NCI-H774 (cell line): Measurements from ENCODE around the gene LILRB3.
A peak's percentile ranks its signal among the peaks of the same experiment; 100 is the strongest.
"Not testable (repeated sequence)": the region's sequence is repeated elsewhere in the genome, so short reads cannot be mapped to it uniquely, and the experiment has no call there.

Source experiments
- DNase-seq: peaks from one replicate; lab custom pipeline; 2025; lab: John Stamatoyannopoulos, UW

Gene LILRB3

DNA sequence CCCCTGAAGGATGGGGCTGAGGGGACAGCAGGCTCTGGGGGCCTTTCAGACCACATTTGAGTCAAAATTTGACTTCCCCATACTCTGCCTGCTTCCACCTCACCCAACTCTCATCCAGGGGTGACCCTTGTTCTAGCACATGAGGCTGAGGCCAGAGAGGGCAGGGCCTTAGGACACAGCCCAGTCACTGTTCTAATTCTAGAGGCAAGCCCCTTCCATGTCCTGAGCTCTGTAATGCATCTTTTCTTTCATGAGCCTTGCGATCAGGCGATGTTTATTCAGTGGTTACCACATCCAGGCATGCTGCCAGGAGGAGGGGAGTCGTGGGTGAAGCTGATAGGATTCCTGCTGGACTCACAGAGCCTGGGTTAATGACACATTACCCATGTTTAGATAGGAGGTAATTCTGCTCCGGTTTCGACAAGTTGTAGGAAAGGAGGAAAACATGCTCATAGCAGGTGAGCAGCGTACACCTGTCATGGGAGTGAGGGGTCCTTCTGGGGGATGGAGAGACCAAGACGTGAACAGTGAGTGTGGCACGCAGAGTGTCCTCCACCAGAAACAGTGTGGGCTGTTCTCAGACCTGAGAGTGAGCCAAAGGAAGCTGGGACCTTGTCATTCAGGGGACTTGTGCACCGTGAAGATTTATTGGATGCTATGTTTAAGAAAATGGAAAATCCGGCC lies 12.9 kb downstream of the LILRB3 start:
- peak; percentile 85 for DNase-seq

DNA sequence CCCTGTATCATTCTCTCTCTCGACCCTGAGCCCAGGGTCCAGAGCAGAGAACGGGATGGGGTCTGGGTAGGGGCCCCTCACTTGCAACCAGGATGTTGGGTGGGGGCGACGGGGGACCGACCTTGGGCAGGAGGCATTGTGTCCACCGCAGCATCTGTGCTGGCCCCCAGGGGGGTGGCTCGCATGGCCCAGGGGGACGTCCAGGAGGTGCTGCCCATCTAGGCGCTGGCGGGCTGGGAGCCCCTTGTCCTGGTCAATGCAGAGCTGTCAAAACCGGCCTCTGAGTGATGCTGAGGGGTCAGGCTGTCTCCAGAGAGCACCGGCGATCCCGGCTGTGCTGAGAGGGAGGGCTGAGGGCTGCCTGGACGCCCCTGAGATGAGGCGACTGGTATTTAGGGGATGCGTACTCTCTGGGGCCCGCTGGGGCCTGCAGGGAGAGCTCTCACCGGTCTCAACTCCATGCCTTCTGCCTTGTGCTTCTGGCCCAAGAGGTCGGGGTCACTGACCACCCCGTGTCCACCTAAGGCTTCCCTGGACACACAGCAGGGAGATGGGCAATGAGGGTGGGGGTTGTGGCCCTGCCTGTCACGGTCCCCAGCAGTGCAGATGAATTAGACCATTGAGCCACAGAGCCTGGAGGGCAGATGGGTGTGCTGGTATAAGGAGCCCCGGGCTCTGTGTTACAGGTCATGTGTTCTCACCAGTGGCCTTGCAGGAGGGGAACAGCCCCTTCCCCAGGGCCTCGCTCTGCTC lies 13.6 kb downstream of the LILRB3 start:
- no peak for DNase-seq

DNA sequence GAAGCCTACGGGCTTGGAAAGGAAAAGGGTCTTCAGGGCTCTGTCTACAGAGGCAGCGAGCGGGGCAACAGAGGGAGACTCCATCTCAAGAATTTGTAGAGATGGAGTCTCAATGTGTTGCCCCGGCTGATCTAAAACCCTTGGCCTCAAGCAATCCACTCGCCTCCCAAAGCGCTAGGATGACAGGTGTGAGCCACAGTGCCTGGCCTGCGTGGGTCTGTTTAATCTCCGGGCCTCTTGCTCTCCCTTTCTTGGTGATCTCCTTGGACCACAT lies 14.1 kb downstream of the LILRB3 start:
- DNase-seq, result no peak

DNA sequence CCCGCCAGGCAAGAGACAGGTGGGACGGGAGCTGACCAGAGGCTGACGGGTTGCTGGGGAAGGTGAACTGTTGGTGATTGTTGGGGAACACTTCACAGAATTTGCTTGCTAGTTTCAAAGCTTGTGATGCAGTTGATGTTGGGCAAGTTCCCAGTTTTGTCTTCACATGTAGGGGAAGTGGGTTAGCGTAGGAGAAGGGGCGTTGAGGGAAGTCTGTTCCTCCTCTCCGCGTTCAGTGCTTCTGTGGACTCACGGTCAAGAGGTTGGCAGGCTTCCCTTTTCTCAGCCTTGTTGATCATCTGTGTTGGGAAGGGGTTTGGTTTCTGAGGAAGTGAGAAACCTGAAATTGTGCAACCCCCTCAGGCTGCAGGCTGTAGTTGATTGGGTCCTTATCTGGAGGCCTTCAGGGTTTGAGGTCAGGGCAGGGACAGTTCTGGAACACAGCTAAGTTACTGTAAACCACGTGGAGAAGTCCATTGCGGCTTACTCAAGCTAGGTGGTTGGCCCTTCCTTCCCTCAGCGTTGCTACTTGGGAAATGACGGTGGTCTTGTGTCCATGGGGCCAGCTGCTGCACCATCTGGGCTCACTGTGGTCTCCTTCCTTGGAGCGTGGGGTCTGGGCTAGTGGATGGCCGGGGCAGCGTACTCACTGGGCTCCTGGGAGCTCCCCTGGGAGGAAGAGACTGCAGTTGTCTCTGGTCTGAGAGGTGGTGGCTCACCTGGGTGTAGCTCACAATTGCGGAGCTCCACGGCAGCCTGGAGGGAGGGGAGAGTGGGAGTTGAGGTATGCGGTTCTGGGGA lies 14.6 kb downstream of the LILRB3 start:
- no peak for DNase-seq

DNA sequence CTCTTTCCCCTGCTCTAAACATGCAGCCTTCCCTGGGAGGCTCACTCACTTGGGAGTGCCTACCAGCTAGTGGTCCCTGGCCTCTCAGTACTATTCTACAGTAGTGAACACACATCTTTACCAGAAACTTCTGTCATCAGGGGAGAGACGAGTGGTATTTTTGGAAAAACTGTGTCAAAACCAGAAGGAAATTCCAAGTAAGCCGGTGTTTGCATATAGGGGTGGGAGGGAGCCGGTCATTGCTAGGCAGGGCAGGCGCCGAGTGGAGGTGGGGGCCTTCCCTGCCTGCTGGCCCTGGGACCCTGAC lies 15.2 kb downstream of the LILRB3 start:
- DNase-seq, result no peak

DNA sequence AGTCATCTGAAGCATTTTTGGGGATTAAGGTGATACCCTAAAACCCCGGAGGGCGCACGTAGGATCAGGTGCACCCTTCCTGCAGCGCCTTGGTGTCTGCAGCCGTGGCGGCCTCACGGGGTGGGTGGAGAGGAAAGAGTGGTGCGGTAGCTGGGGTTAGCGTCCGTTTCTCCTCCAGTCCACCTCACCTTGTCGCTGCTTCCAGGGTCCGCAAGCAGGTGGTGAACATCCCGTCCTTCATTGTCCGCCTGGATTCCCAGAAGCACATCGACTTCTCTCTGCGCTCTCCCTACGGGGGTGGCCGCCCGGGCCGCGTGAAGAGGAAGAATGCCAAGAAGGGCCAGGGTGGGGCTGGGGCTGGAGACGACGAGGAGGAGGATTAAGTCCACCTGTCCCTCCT lies 15.6 kb downstream of the LILRB3 start:
- not testable (repeated sequence) for DNase-seq

DNA sequence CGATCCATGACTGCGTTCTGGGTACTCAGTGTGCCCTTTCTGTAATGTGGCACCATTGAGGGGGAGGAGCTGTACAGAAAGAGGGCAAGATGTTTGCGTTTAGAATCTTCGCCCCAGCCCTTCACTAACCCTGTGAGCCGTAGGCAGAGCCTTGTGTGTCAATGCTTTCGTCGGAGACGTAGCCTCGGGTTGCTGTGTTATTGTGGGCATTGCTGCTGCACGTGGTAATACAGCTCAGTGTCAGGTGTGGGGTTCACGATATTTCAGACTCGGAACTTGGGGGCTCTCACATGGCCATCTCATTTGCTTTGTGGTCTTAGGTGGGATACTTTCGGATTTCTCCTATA lies 16.0 kb downstream of the LILRB3 start:
- DNase-seq, result no peak

DNA sequence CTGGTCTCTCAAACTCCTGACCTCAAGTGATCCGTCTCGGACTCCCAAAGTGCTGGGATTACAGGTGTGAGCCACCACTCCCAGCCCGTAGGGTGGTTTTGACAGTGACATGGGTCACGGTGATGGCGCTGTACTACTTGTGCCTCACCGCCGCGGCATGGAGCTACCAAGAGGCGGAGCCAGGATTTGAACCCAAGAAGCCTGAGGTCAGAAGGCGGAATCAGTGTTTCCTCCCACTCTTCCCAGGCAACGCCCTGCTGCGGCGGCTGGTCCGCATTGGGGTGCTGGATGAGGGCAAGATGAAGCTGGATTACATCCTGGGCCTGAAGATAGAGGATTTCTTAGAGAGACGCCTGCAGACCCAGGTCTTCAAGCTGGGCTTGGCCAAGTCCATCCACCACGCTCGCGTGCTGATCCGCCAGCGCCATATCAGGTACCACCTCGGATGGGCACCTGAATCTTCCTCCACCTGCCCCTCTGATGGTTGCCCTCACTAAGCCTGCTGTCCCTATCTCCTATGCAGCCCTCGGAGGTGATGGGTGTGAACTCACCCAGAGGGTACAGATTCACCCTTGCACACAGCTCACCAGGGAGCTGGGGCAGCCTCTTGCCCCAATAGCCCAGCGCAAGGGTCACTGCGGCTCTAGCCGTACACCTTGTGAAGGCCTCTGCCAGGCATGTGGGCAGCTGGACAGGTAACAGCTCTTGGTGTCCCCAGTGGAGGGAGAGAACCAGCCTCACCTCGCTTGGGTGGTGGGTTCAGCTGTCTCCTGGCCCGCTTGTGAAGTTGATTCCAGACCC lies 16.6 kb downstream of the LILRB3 start:
- no peak for DNase-seq

DNA sequence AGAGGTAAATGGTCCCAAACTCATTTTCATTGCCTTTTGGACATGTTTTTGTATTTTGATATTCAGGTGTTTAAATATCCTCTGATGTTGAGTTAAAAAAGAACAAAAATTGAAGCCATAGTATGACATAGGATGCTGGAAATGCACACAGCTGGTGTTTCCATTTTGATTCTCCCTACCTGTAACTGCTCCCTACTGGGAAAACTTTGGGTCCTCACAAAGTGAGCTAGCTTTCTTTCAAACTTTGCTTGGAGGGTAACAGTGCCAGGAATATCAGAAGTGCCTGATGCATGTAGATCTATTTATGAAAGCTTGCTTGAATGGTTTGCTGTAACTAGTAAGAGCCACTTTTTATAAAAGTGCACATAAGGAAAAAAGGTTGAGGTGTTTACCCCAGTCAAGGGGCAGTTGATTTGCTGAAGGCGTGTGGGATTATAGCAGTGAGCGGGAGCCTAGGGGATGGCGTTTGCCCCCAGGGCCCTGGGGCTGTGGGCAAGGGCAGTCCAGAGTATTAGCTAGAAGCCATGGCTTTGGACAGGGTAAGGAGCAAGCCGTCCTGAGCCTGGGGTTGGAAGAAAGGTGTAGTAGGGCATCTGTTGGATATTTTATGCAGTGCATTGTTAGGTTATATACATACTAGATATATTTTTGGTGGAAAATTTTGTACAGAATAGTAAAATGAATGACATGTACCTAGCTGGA lies 17.9 kb downstream of the LILRB3 start:
- no peak for DNase-seq

DNA sequence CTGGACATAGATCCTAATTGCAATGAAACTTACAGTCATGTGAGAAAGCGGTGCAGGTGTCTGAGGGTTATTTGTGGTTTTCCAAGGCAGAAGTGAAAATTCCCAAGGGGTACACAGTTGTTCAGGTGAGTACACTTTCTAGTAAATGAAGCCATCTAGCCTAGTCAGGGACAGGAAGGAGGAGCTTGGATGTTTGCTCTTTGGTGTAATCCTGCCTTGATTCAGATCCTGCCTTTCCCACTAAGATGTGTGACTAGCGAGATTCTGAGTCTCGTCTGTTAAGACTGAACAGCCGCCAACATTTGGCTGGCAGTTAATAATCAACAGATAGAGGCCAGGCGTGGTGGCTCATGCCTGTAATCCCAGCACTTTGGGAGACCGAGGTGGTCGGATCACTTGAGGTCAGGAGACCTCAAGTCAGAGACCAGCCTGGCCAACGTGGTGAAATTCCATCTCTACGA lies 19.6 kb downstream of the LILRB3 start:
- no peak for DNase-seq

DNA sequence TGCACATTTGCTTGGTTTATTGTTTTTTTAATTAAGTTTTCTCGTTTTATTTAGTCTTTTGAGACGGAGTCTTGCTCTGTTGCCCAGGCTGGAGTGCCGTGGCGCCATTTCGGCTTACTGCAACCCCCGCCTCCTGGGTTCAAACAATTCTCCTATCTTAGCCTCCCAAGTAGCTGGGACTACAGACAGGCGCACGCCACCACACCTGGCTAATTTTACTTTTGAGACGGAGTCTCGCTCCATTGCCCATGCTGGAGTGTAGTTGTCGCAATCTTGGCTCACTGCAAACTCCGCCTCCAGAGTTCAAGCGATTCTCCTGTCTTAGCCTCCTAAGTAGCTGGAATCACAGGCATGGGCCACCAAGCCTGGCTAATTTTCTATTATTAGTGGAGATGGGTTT lies 20.8 kb downstream of the LILRB3 start:
- DNase-seq, result no peak

DNA sequence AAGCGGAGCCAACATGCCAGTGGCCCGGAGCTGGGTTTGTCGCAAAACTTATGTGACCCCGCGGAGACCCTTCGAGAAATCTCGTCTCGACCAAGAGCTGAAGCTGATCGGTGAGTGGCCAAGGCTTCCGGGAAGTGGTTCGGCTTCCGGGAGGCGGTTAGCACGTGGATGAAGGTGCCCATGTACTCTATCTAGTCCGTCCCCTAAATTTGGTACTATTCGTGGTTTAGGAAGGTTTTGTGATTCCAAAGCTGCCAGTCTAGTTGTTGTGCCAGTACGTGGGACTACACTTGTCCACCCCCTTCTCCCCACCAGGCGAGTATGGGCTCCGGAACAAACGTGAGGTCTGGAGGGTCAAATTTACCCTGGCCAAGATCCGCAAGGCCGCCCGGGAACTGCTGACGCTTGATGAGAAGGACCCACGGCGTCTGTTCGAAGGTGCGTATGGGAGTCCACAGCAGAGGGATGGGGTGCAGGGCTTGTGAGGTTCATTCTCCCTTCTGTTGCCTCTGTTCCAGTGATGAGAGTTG lies 21.6 kb downstream of the LILRB3 start:
- no peak for DNase-seq

DNA sequence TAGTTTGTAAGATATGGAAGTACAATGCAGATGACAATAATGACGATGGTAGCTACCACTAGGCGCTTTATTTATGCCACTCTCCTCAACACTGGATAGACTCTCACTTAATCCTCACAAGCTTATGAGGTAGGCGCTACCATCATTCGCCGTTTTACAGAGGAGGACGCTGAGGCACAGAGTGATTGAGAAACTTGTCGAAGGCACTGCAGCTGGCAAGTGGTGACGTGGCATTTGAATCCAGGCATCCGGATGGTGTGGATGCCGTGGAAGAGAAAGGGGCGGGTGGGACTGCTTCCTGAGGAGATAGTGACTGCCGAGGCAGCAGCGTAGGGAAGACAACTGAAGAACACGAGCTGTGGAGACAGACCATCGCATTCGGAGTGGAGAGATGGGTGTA lies 23.4 kb downstream of the LILRB3 start:
- no peak for DNase-seq

DNA sequence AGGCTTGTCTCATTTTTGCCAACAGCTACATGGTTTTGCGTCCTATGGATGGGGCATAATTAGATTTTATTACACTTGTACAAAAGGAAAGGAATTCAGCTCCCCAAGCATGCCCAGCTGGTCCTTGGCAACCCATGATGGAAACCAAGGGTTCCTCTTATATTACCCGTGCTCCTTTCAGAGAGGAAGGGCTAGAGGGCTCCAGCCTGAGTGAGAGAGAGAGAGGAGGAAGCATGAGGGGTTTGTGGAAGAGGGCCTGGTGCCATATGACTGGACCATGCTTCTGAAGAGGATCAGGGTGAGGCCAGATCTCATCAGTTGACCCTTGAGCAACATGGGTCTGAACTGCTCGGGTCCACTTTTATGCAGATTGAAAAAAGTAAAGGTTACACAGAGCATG lies 25.7 kb downstream of the LILRB3 start:
- DNase-seq, result no peak

DNA sequence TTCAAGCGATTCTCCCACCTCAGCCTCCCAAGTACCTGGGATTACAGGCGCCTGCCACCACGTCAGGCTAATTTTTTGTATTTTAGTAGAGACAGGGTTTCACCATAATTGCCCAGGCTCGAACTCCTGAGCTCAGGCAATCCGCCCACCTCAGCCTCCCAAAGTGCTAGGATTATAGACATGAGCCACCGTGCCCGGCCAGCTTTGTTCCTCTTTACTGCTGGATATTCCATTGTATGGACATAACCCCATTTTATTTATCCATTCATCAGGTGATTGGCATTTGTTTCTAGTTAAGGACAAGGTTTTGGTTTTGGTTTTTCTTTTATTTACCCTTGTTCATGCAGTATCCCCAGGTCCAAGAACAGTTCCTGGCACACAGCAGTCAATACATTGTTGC lies 26.3 kb downstream of the LILRB3 start:
- no peak for DNase-seq

DNA sequence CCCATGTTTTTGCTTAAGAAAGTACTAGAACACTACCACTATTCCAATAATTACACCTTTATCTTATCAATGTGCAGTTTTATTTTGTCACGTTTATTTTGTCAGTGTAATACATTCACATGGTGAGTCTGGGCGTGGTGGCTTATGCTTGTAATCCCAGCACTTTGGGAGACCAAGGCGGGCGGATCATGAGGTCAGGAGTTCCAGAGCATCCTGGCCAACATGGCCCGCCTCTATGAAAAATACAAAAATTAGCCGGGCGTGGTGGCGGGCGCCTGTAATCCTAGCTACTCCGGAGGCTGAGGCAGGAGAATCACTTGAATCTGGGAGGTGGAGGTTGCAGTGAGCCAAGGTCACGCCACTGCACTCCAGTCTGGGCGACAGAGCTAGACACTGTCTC lies 28.3 kb downstream of the LILRB3 start:
- DNase-seq, result not testable (repeated sequence)

DNA sequence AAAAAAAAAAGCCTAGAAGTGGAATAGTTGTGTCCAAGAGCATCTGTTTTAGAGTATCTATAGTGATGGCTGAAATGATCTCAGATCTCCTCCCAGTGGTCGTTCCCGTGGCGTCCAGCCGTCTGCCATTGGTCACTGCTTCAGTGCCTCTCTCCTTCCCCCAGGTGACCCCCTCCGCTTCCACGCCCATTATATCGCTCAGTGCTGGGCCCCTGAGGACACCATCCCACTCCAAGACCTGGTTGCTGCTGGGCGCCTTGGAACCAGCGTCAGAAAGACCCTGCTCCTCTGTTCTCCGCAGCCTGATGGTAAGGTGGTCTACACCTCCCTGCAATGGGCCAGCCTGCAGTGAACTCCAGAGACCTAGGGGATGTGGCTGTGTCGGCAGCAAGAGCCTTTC lies 29.8 kb downstream of the LILRB3 start:
- DNase-seq, result no peak

DNA sequence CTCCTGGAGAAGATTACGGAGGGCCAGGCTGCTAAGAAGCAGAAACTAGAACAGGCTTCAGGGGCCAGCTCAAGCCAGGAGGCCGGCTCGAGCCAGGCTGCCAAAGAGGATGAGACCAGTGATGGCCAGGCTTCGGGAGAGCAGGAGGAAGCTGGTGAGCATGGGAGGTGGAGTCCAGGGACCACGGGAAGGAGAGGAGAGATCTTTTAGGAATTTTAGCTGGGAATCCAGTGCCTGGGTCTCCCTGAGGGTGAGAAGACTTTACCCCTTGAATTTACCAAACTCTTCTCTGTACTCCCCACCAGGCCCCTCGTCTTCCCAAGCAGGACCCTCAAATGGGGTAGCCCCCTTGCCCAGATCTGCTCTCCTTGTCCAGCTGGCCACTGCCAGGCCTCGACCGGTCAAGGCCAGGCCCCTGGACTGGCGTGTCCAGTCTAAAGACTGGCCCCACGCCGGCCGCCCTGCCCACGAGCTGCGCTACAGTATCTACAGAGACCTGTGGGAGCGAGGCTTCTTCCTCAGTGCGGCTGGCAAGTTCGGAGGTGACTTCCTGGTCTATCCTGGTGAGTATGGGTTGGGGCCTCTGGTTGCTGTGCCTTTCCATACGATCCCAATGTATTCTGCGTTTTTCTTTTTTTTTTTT lies 30.9 kb downstream of the LILRB3 start:
- DNase-seq, result no peak

DNA sequence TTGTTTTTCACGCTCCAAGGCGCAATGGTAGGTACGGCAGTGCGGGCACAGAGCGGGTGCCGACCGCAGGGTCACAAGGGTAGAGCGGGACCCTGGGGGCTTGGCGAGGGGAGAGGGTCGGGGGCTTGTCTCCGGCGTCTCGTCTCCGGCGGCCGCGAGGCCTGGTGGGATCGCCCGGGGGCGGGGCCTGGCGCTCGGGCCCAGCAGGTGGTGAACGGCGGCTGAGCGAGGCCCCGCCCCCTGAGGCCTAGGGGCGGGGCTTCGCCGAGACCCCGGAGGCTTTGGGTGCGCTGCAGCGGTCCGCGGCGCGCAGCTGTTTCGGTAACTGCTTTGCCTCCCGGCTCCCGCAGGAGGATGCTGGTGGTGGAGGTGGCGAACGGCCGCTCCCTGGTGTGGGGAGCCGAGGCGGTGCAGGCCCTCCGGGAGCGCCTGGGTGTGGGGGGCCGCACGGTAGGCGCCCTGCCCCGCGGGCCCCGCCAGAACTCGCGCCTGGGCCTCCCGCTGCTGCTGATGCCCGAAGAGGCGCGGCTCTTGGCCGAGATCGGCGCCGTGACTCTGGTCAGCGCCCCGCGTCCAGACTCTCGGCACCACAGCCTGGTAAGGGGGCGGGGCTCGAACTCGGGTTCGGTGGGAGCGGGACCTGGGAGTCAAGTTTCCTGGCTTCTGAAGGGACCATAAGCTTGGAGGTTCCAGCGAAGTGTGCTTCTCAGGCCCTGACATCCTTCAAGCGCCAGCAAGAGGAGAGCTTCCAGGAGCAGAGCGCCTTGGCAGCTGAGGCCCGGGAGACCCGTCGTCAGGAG lies 31.6 kb downstream of the LILRB3 start, which contains the start of gene TSEN34:
Gene TSEN34, plus strand, starts transcription at position 298 of the 800 bp plus-strand sequence. Its CDS starts 57 bp downstream, at position 355.
- peak; percentile 88 for DNase-seq

DNA sequence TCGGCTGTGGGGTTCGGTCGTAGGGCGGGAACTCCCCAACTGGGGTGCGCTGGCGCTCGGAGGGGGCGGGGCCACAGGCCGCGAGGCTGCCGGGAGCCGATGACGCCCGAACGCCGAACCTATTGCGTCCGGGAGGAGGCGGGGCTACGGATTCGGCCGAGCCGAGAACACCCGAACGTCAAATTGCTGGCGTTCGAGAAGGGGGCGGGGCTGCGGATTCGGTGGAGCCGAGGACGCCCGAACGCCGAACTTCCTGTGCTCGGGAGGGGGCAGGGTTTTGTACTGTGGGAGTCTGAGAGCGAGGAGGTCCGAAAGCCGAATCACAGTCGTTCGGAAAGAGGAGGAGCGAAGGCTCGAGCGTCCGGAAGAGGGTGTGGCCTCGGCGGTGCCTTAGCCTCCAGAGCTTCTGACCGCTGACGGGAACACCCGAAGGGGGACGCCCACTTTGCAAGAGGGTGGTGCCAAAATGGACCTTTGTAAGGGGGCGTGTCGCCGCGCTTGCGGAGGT lies 32.2 kb downstream of the LILRB3 start:
- peak; percentile 98 for DNase-seq
